Mucosa of rectum (tissue), 2 donors: ENCODE measurements around the gene GABRB1.

ENCODE experiments used
- H3K27ac ChIP-seq, 2 donors: one replicate each; pipeline ENCODE4 v1.7.0; 2013; ENCODE audit warnings: inconsistent platforms in 2 of 2, low read depth in 2 of 2, low read length in 2 of 2
- H3K27me3 ChIP-seq, 2 donors: one replicate each; pipeline ENCODE4 v1.7.0; 2013; ENCODE audit warnings: low read length in 2 of 2; ENCODE audit not compliant: control insufficient read depth in 2 of 2, insufficient read depth in 2 of 2
- H3K36me3 ChIP-seq, 2 donors: one replicate each; pipeline ENCODE4 v1.7.0; 2013; ENCODE audit warnings: low read length in 2 of 2; ENCODE audit not compliant: control insufficient read depth in 2 of 2, insufficient read depth in 2 of 2
- H3K4me1 ChIP-seq, 2 donors: one replicate each; pipeline ENCODE4 v1.7.0; 2013; ENCODE audit warnings: low read length in 2 of 2, mild to moderate bottlenecking in 1 of 2; ENCODE audit not compliant: control insufficient read depth in 2 of 2, insufficient read depth in 2 of 2
- H3K4me3 ChIP-seq, 2 donors: one replicate each; pipeline ENCODE4 v1.7.0; 2013; ENCODE audit warnings: low read length in 2 of 2
- H3K9ac ChIP-seq, 2 donors: one replicate each; pipeline ENCODE4 v1.7.0; 2013; ENCODE audit warnings: low read length in 2 of 2, low read depth in 1 of 2, mild to moderate bottlenecking in 1 of 2
- H3K9me3 ChIP-seq, 2 donors: one replicate each; pipeline ENCODE4 v1.7.0; 2013; ENCODE audit warnings: low read length in 2 of 2; ENCODE audit not compliant: control insufficient read depth in 2 of 2
- donor health status: healthy.
- donor health status: Normal muscosa, but diverticular disease.

Gene GABRB1

DNA sequence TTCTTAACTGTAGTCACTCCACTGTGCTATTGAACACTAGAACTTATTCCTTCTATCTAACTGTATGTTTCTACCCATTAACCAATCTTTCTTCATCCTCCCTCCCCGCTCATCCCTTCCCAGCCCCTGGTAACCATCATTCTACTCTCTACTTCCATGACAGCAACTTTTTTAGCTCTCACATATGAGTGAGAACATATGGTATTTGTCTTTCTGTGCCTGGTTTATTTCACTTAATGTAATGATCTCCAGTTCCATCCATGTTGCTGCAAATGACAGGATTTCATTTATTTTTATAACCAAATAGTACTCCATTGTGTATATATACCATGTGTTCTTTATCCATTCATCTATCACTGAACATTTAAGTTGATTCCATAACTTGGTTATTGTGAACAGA lies 186.5 kb downstream of the GABRB1 start:
- Histone ChIP-seq H3K9me3 (no peaks in the 10 kb centered on the region), H3K4me1 (no peaks in the 10 kb centered on the region), H3K4me3 (no peak overlapping the region), H3K27me3 (no peaks in the 10 kb centered on the region), H3K27ac (no peak overlapping the region), H3K36me3 (no peaks in the 10 kb centered on the region), H3K9ac (no peak overlapping the region)

DNA sequence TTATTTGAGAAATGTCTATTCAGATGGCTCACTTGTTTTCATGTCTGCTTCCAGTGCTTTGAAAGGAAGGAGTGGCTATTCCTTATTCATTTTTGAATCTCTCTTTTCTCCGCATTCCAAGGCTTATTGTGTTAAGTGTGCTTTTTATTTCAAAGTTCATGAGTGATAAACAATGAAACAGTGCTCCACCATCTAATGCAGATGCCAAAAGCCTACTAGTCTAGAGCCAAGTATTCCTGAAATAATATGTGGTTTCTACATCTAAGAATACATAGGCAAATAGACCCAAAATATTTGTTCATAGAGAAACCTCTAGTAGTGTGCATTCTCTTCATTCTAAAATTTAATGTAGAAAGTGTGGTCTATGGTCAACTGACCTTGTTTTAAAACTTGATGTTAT lies 187.3 kb downstream of the GABRB1 start:
- no peaks in the 10 kb centered on the region for H3K4me1 ChIP-seq
- H3K9me3 ChIP-seq, result no peaks in the 10 kb centered on the region
- no peaks in the 10 kb centered on the region for H3K36me3 ChIP-seq
- H3K27ac ChIP-seq, result no peak overlapping the region
- H3K9ac ChIP-seq, result no peak overlapping the region
- no peaks in the 10 kb centered on the region for H3K27me3 ChIP-seq
- H3K4me3 ChIP-seq, result no peak overlapping the region

DNA sequence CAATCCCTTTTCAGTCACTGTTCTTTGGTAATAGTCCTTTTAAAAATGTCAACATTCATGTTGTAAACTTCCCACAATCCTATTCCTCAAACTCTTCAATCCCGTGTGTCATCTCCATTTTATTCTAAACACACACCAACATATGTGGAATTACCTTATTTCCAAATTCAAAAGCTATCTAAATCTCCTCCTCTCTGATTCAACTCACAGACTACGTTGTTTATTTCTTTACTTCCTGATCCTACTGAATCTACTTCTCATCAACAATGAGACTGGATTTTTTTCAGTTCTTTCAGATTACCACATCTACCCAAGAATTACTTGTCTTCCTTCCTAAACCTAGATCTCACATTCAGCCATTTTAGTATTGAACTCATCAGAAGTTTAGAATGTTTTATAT lies 188.2 kb downstream of the GABRB1 start:
- H3K9ac ChIP-seq, result no peak overlapping the region
- no peaks in the 10 kb centered on the region for H3K4me1 ChIP-seq
- no peaks in the 10 kb centered on the region for H3K9me3 ChIP-seq
- H3K27me3 ChIP-seq, result no peaks in the 10 kb centered on the region
- H3K4me3 ChIP-seq, result no peak overlapping the region
- H3K36me3 ChIP-seq, result no peaks in the 10 kb centered on the region
- no peak overlapping the region for H3K27ac ChIP-seq

DNA sequence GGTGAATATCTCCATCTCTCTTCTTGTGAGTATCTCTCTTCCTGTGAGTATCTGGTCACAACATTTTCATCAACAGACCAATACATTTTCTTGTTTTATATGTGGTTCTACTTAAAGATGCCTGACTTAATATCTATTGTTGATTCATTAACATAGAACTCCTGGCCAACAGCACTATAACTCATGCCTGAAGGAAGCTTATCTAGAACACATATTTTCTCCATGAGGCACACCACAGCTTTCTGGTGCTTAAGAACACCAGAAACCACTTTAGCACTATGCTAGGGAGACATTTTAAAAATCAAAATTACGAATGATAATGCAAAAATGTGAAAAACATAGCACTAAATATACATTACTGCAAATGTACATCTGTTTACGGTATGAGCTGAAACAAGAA lies 190.4 kb downstream of the GABRB1 start:
- Histone ChIP-seq H3K4me3 (no peak overlapping the region), H3K36me3 (no peaks in the 10 kb centered on the region), H3K27me3 (no peaks in the 10 kb centered on the region), H3K9me3 (no peaks in the 10 kb centered on the region), H3K27ac (no peak overlapping the region), H3K9ac (no peak overlapping the region), H3K4me1 (no peaks in the 10 kb centered on the region)

DNA sequence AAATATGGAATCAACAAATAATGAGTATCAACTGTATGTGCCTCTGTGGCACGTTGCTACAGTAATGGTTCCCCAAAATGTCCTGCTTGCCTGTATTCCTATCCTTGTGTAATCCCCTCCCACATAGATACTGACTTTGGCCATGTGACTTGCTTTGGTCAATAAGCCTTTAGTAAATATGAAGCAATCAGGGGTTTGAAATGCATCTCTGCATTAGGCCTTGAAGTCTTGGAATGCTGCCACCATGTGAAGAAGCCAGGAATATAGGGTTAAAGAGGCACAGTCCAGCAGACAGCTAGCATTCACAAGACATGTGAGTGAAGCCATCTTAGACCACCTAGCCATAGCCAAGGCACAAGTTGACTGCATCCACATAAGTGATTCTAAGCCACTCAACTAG lies 190.9 kb downstream of the GABRB1 start:
- Histone ChIP-seq H3K4me3 (no peak overlapping the region), H3K9ac (no peak overlapping the region), H3K9me3 (no peaks in the 10 kb centered on the region), H3K27me3 (no peaks in the 10 kb centered on the region), H3K4me1 (no peaks in the 10 kb centered on the region), H3K36me3 (no peaks in the 10 kb centered on the region), H3K27ac (no peak overlapping the region)

DNA sequence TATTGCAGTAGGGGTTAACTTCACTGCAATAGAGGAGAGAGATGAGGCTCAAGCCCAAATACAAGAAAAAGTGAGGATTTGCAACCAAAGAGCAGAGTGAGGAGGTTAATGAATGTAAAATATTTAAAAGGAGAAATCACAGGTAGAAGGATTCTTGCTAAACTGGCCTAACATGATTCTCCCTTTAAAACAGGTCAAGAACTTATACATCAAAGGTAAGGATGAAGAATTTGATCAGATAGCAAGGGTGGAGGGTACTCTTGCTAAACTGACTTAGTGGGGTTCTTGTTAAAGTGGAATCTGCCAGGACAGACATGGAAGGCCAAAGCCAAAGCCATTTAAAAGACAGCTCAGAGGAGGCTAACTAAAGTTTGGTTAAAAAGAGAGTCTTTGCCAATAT lies 193.0 kb downstream of the GABRB1 start:
- no peak overlapping the region for H3K4me3 ChIP-seq
- H3K9me3 ChIP-seq, result no peaks in the 10 kb centered on the region
- no peak overlapping the region for H3K9ac ChIP-seq
- no peaks in the 10 kb centered on the region for H3K36me3 ChIP-seq
- no peak overlapping the region for H3K27ac ChIP-seq
- no peaks in the 10 kb centered on the region for H3K4me1 ChIP-seq
- H3K27me3 ChIP-seq, result no peaks in the 10 kb centered on the region

DNA sequence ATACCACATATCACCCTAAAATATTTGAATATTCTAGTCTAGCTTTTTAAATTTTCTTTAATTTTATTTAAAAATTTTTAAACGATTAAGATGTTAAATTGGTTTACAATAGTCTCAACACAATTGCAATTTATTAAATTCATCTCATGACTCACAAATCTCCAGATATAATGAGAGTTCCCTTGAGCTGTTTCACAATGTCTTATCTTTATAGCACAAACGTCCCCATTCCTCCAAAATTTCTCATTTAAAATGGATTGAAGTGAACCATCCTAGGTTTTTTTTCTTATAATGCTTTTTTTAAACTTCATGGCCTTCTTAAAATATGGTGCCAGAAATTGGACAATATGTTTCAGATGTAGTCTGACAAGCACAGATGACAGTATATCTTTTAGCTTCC lies 204.4 kb downstream of the GABRB1 start:
- no peak overlapping the region for H3K9ac ChIP-seq
- H3K27ac ChIP-seq, result no peak overlapping the region
- no peaks in the 10 kb centered on the region for H3K36me3 ChIP-seq
- no peak overlapping the region for H3K4me3 ChIP-seq
- H3K27me3 ChIP-seq, result no peaks in the 10 kb centered on the region
- H3K9me3 ChIP-seq, result no peaks in the 10 kb centered on the region
- H3K4me1 ChIP-seq, result no peaks in the 10 kb centered on the region

DNA sequence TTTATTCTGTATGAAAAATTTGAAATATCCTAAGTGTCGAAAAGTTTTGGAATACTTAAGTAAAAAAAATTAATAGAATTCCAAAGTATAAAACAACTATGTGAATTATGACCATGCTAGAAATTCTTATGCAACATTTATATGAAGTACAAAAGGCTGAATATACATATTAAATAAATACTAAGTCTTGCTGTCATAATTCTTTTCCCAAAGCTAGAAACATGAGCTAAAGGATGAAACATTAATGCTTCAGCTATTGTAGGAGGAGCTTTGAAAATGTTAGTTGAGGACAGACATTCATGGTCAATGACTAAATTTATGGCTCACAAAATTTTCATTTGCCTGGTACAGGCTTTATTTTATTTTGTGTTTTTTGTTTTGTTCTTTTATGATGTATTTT lies 207.3 kb downstream of the GABRB1 start:
- Histone ChIP-seq H3K27ac (no peak overlapping the region), H3K4me1 (no peaks in the 10 kb centered on the region), H3K9me3 (no peaks in the 10 kb centered on the region)

DNA sequence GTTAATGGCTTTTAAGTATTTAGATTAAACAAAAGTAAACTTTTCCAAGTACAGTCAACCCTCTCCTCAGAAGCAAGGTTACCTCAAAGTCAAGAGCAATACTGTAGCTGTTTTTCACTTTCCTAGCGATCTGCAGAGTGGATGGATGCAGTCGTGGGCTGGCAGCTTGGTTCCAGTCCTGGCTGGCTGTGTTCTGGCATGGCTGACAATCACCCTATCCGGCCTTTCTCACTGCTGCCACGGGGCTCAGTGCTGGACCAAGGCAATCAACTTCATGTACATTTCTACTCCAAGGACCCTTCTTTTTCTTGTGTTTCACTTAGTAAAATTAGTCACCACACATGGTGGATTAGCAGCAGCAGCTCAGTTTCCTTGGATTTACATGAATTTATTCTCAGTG lies 208.3 kb downstream of the GABRB1 start:
- Histone ChIP-seq H3K36me3 (no peaks in the 10 kb centered on the region), H3K27me3 (no peaks in the 10 kb centered on the region), H3K9me3 (no peaks in the 10 kb centered on the region), H3K4me3 (no peak overlapping the region), H3K4me1 (no peaks in the 10 kb centered on the region), H3K27ac (no peak overlapping the region), H3K9ac (no peak overlapping the region)

More for the DNA sequence above, 207.3 kb downstream of the GABRB1 start:
- H3K27me3 ChIP-seq, result no peaks in the 10 kb centered on the region
- no peak overlapping the region for H3K9ac ChIP-seq
- no peak overlapping the region for H3K4me3 ChIP-seq
- H3K36me3 ChIP-seq, result no peaks in the 10 kb centered on the region

DNA sequence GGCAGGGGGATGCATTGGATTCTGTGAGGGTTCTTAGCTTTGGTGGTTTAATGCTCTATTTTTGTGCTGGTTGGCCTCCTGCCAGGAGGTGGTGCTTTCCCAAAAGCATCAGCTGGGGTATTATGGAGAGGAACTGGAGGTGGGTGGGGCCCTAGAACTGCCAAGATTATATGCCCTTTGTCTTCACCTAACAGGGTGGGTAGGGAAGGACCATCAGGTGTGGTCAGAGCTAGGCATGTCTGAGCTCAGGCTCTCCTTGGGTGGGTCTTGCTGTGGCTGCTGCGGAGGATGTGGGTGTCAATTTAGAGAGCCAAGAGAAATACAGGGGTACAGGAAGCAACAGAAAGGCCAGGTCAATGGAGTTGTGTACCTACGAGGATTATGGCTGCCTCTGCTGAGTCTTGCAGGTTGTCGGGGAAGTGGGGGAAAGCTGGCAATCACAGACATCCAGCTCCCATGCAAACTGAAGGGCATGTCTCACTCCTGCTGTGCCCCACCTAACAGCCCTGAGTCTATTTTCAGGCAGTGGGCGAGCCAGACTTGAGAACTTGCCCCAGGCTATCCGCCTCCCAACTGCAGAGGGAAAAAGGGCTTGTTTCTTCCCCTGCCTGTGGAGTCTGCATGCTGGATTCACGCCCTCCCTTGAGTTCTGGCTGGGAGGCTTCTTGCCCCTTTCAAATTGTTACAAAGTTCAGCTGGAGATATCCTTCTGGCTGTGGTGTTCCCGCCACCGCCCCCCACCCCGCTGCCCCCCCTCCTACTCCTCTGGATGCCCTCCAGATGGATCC lies 220.2 kb downstream of the GABRB1 start:
- Histone ChIP-seq H3K4me1 (no peaks in the 10 kb centered on the region), H3K27ac (no peak overlapping the region), H3K9ac (no peak overlapping the region), H3K4me3 (no peak overlapping the region), H3K9me3 (no peaks in the 10 kb centered on the region), H3K36me3 (no peaks in the 10 kb centered on the region), H3K27me3 (no peaks in the 10 kb centered on the region)
